ENCODE results near the gene WTIP.
A peak's percentile ranks its signal among the peaks of the same experiment; 100 is the strongest.
"Not testable (repeated sequence)": the region's sequence is repeated elsewhere in the genome, so short reads cannot be mapped to it uniquely, and the experiment has no call there.

The WTIP gene

GRCh38 chr19:34480971-34481841 lies at the start of gene WTIP:
TSS of gene WTIP (plus strand) at chr19:34481758. CDS start at chr19:34481975, 217 bp downstream.
- DNase-seq = peak; percentile 83

- no peak for DNase-seq
Measured at GRCh38 chr19:34432797-34433196, 48.8 kb upstream of the WTIP start.

- no peak for DNase-seq
Measured at GRCh38 chr19:34436716-34437115, 44.8 kb upstream of the WTIP start.

GRCh38 chr19:34448191-34448590 lies 33.4 kb upstream of the WTIP start:
- no peak for DNase-seq

GRCh38 chr19:34452723-34453122 lies 28.8 kb upstream of the WTIP start:
- no peak for DNase-seq

GRCh38 chr19:34454091-34454490 lies 27.5 kb upstream of the WTIP start:
- DNase-seq = no peak

- DNase-seq = no peak
Measured at GRCh38 chr19:34454685-34455084, 26.9 kb upstream of the WTIP start.

GRCh38 chr19:34455783-34456480 lies 25.6 kb upstream of the WTIP start:
- DNase-seq = not testable (repeated sequence)

GRCh38 chr19:34457446-34457845 lies 24.1 kb upstream of the WTIP start:
- no peak for DNase-seq

- DNase-seq = no peak
Measured at GRCh38 chr19:34458677-34459076, 22.9 kb upstream of the WTIP start.

GRCh38 chr19:34459614-34460013 lies 21.9 kb upstream of the WTIP start:
- no peak for DNase-seq

- DNase-seq = no peak
Measured at GRCh38 chr19:34461375-34462100, 20.0 kb upstream of the WTIP start.

- not testable (repeated sequence) for DNase-seq
Measured at GRCh38 chr19:34464785-34465184, 16.8 kb upstream of the WTIP start.

- DNase-seq = no peak
Measured at GRCh38 chr19:34468409-34468808, 13.1 kb upstream of the WTIP start.

GRCh38 chr19:34469026-34469425 lies 12.5 kb upstream of the WTIP start:
- DNase-seq = not testable (repeated sequence)

- DNase-seq = no peak
Measured at GRCh38 chr19:34471906-34472700, 9.5 kb upstream of the WTIP start.

GRCh38 chr19:34474233-34474989 lies 7.1 kb upstream of the WTIP start:
- no peak for DNase-seq

- DNase-seq = no peak
Measured at GRCh38 chr19:34475026-34475974, 6.3 kb upstream of the WTIP start.

- no peak for DNase-seq
Measured at GRCh38 chr19:34475975-34476594, 5.5 kb upstream of the WTIP start.

GRCh38 chr19:34478496-34478895 lies 3.1 kb upstream of the WTIP start:
- not testable (repeated sequence) for DNase-seq

Data from NCI-H2227 treated with DMSO at 0.1 percent for 48 hours (cell line).